OCI-M2 (cell line): Measurements from ENCODE around the gene PACSIN3.
A peak's percentile ranks its signal among the peaks of the same experiment; 100 is the strongest.

Experiments
- DNase-seq: peaks from one replicate; lab custom pipeline; 2025; ENCODE audit not compliant: unreplicated experiment; lab: John Stamatoyannopoulos, UW

PACSIN3 gene

GRCh38 chr11:47154616-47155570 lies 31.3 kb downstream of the PACSIN3 start:
- no peak for DNase-seq

- DNase-seq, result peak; percentile 61
Observed at GRCh38 chr11:47152953-47153950, 33.0 kb downstream of the PACSIN3 start.

GRCh38 chr11:47152126-47152952 lies 33.9 kb downstream of the PACSIN3 start:
- DNase-seq, result no peak

GRCh38 chr11:47149782-47150181 lies 36.5 kb downstream of the PACSIN3 start:
- no peak for DNase-seq

GRCh38 chr11:47148903-47149531 lies 37.2 kb downstream of the PACSIN3 start:
- no peak for DNase-seq

GRCh38 chr11:47148270-47148669 lies 38.0 kb downstream of the PACSIN3 start:
- no peak for DNase-seq

GRCh38 chr11:47147681-47148080 lies 38.6 kb downstream of the PACSIN3 start:
- DNase-seq, result no peak

- DNase-seq, result no peak
Observed at GRCh38 chr11:47147250-47147649, 39.0 kb downstream of the PACSIN3 start.

- DNase-seq, result no peak
Observed at GRCh38 chr11:47144541-47144940, 41.7 kb downstream of the PACSIN3 start.

- DNase-seq, result no peak
Observed at GRCh38 chr11:47143322-47143721, 42.9 kb downstream of the PACSIN3 start.

- DNase-seq, result no peak
Observed at GRCh38 chr11:47139878-47140277, 46.4 kb downstream of the PACSIN3 start.

GRCh38 chr11:47137476-47137875 lies 48.8 kb downstream of the PACSIN3 start:
- DNase-seq, result no peak

GRCh38 chr11:47136921-47137320 lies 49.3 kb downstream of the PACSIN3 start:
- DNase-seq, result no peak

GRCh38 chr11:47136327-47136726 lies 49.9 kb downstream of the PACSIN3 start:
- no peak for DNase-seq

- DNase-seq, result no peak
Observed at GRCh38 chr11:47132981-47133380, 53.3 kb downstream of the PACSIN3 start.

- no peak for DNase-seq
Observed at GRCh38 chr11:47132490-47132889, 53.7 kb downstream of the PACSIN3 start.

- no peak for DNase-seq
Observed at GRCh38 chr11:47131136-47131535, 55.1 kb downstream of the PACSIN3 start.

GRCh38 chr11:47130543-47130942 lies 55.7 kb downstream of the PACSIN3 start:
- DNase-seq, result no peak
